GM13977 (cell line): ENCODE data around the gene ANAPC7.

Experiments
- DNase-seq: peaks from one replicate; pipeline ENCODE4 v3.0.0; 2012; ENCODE audit warnings: low spot score
- in situ Hi-C: fragments of 300-500 bp; cut with MboI; formaldehyde crosslinking; loops from one replicate; pipeline ENCODE4 v1.12.0; 2022; ENCODE audit warnings: low sequenced_read_pairs, low pct_unique_long_range_greater_than_20kb, mixed read lengths, inconsistent platforms; ENCODE audit not compliant: unreplicated experiment
- TF ChIP-seq, protein P1 (sequence below): IDR thresholded peaks from 2 replicates; pipeline ENCODE4 v1.5.1; 2012; ENCODE audit warnings: mild to moderate bottlenecking, control low read depth; ENCODE audit not compliant: insufficient read depth; ENCODE audit errors: extremely low read depth, missing control alignments

Gene ANAPC7

DNA sequence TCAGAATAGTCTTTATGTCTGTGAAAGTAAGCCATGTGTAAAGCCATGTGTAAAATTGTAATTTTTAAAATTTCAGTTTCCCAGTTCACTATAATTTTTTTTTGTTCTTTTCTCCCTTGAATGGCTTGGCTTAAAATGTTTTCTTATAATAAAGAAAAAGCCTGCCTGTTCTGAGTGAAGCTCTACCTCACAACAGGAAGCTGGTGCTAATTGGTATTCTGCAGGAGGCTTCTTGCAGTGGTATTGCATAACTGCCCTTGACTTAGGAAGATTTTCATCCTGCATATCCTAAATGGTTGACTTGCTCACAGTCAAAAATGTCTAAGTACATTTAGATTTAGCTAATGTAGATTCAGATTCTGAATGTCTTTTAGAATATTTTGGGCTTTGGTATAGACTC lies 73.0 kb downstream of the ANAPC7 start:
- in situ Hi-C loops = no loop called here

DNA sequence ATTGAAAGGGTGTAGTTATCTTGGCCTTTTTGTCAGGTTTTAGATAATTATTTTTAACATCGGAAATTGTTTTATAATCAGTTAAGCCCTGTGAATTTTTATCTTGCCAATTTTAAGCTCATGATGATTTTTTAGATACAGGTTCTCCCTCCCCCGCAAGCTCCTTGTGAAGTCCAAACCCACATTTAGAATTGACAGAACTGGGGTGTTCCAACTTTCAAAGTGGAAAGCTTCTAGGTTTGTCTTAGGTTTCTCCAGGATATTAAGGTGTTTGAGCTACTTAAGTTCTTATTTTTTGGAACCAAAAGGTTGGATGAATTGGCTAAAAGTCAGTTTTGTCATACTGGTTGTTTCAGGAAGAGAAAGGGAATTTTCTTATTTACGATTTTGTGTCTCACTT lies 73.4 kb downstream of the ANAPC7 start:
- TF ChIP-seq, protein P1, sequence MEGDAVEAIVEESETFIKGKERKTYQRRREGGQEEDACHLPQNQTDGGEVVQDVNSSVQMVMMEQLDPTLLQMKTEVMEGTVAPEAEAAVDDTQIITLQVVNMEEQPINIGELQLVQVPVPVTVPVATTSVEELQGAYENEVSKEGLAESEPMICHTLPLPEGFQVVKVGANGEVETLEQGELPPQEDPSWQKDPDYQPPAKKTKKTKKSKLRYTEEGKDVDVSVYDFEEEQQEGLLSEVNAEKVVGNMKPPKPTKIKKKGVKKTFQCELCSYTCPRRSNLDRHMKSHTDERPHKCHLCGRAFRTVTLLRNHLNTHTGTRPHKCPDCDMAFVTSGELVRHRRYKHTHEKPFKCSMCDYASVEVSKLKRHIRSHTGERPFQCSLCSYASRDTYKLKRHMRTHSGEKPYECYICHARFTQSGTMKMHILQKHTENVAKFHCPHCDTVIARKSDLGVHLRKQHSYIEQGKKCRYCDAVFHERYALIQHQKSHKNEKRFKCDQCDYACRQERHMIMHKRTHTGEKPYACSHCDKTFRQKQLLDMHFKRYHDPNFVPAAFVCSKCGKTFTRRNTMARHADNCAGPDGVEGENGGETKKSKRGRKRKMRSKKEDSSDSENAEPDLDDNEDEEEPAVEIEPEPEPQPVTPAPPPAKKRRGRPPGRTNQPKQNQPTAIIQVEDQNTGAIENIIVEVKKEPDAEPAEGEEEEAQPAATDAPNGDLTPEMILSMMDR = no peak
- in situ Hi-C loops = no loop called here
- no peak for DNase-seq

More for the DNA sequence above, 73.0 kb downstream of the ANAPC7 start:
- TF ChIP-seq, protein P1 = no peak
- DNase-seq = no peak

DNA sequence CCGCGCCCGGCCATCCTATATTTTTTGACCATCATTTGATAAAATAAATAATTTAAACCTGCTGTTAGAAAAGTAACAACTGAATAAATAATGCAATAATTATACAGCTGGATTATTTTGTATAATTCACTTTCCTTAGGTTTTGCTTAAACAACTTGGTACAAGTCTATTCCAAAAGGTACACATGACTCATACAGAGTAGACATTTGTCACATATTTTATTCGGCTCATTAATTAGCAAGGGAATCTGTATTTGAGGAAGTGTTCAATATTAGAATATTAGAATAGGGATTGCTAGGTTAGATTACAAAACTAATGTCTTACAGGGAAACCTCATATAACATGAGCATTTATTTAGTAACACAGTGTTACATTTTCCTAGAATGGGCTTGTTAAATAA lies 73.8 kb downstream of the ANAPC7 start:
- in situ Hi-C loops = no loop called here
- TF ChIP-seq, protein P1 = no peak
- no peak for DNase-seq
